Gastrocnemius medialis (tissue), 4 donors: ENCODE data around the gene ELMO1.

Source experiments
- CTCF ChIP-seq, 5 experiments: fragments of 450-650 bp in 3 of 5; fragments of 200-600 bp in 2 of 5; sonication (generic) in 2 of 5; IDR thresholded peaks in 4 of 5; conservative IDR thresholded peaks in 1 of 5; 1 replicate in 4 of 5; 2 replicates in 1 of 5; pipeline ENCODE4 v1.5.1; 2016 to 2019; ENCODE audit warnings: antibody characterized with exemption in 5 of 5, mild to moderate bottlenecking in 3 of 5, moderate library complexity in 3 of 5
- POLR2A ChIP-seq, 2 donors: fragments of 450-650 bp; IDR thresholded peaks; one replicate each; pipeline ENCODE4 v1.6.1; 2017; ENCODE audit warnings: antibody characterized with exemption in 2 of 2, mild to moderate bottlenecking in 2 of 2, moderate library complexity in 2 of 2

GRCh38 chr7:36809510-36809909 is 639.2 kb downstream of the ELMO1 start:
- TF ChIP-seq CTCF (IDR thresholded peaks at IDR 0.05 in 4 of 5, conservative IDR thresholded peaks at IDR 0.05 in 1 of 5), result no peak
- TF ChIP-seq POLR2A (IDR thresholded peaks at IDR 0.05), result no peak
